K562 treated with DMSO at 1 percent for 12 hours (cell line): ENCODE results near the gene MRPL32. TPM values are rescaled to one million over a fixed set of nuclear protein-coding genes. Genes with fewer than 3 reads are reported as not detected.

Experiments
- total RNA-seq: library from RNA; unstranded; fragments of 300-600 nt; gene quantifications from 2 replicates; pipeline ENCODE4 v1.2.3, GENCODE V29; 2022; ENCODE audit not compliant: insufficient read depth

MRPL32 gene
- 42.6 and 52.0 TPM in 2 replicates for total RNA-seq

DNA sequence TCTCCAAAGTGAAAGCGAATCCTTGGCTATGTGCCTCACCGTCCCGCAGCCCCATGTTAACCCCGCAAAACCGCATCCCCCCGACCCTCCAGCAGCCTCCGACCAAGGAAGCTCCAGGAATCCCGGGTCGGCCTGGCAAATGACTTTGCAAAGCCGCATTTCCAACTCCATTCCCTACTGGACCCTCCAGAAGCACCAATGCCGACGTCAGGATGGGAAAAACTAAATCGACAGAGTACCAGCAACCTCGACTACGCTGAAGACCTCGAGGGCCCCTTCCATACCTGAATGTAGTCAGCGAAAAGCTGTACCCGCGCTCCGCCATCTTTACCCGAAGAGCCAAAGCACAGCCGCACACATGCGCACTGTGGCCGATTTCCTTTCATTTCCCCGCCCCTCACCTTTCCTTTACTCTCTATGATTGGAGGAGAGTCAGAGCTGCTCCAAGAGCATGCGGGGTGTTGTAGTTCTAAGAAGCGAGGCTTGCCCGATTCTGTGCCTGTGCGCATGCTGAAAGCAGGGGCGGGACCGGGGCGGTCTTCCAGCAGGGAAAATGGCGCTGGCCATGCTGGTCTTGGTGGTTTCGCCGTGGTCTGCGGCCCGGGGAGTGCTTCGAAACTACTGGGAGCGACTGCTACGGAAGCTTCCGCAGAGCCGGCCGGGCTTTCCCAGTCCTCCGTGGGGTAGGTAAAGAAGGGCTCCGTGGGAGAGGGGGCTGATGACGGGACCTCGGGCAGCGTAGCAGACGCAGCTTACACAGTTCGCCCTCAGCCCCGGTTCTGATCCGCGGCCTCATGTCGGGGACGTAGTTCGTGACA lies at the start of gene MRPL32, which contains the start of gene PSMA2:
TSS of gene MRPL32 (plus strand) at position 543 of the 818 bp plus-strand sequence. CDS start at position 554, 11 bp downstream.
TSS of gene PSMA2 (minus strand) at position 341 of the 818 bp plus-strand sequence. CDS start at position 325, 16 bp downstream.

DNA sequence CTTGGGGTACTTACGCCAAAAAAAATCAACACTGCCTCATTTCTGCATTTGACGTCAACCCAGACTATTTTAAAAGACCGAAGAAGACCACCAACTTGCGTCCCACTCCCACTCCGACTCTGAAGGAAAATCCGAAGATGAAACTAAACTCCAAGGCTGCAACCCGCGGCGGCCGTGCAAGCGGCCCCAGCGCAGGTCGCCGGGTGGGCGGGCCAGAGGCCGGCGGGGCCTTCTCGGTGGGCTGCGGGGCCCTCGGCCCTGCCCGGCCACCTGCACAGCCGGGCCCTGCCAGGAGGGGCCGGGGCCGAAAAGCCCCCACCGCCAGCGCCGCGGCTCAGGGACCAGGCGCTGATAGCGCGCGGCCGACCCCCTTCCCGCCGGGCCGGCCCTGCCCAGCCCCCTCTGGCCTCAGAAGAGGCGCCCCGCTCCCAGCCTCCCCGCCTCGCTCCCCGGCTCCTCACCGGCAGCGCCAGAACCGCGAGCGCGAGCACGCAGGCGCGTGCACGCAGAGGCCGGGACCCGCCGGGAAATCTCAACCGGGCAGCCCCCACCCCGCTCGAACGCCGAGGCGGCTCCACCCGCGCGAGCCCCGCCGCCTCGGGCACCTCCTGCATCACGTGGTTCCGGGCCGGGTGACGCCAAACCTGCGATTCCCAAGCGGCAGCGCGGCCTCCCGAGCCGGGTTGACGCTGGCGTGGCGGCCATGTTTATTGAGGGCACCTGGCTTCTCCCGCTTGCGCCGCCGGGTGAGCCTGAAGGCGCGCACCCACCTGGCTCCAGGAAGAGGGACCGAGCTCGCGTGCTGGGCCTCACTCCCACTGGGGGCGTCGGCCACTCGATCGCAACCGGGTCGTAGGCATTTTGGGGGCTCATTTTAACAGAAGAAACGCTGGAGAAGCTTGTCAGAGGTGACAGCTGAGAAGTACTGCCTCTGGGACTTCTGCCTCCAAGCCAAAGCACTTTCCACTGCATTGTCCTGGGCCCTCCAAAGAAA lies 20.4 kb upstream of the MRPL32 start, which contains the start of gene C7orf25:
TSS of gene C7orf25 (minus strand) at position 617 of the 994 bp plus-strand sequence. CDS start 1,170 bp downstream, outside the sequence.

Other genes starting within 250 kb of the MRPL32 start
- 2.4 and 7.7 TPM in 2 replicates for gene C7orf25, start 20.3 kb upstream of the MRPL32 start, total RNA-seq
- gene PSMA2, start 202 bp upstream of the MRPL32 start, total RNA-seq: 145 and 148 TPM in 2 replicates
- 1.3 TPM in 1 of 2 replicates, not detected in the other for gene HECW1, start 180.3 kb downstream of the MRPL32 start, total RNA-seq